Superior temporal gyrus (tissue), 1 donor: ENCODE measurements around the gene PTPRK.
"Not testable (repeated sequence)": the region's sequence is repeated elsewhere in the genome, so short reads cannot be mapped to it uniquely, and the experiment has no call there.

Experiments
- DNase-seq: peaks from one replicate; pipeline ENCODE4 v3.0.0-alpha.2; 2016; ENCODE audit errors: extremely low spot score

PTPRK gene

DNA sequence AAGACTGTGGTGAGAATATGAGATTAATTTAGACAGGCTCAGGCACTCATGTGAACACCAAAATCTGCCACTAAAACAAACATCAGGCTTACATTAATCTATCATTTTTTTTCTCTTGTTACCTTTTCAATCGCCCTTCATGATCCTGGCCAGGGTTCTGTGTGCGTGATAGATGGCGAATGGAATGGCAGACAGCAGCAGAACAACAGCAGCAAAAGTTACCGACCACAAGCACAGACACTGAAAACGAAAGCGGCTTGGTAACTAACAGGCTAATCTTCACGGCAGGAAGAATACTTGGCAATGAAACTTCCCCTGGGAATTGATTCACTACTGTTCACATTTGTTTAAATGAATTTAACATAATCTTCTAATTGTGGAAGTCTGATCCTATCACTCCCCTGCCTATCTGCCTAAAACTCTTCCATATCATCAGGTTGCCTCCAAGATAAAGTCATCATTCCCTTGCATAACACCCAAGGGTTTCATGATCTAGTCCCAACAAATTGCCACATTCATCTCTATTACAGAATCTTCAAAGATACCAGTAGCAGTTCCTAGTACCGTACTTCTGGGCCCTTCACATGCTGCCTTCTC, 28.7 kb downstream of the PTPRK start:
- DNase-seq = peak; percentile 85

DNA sequence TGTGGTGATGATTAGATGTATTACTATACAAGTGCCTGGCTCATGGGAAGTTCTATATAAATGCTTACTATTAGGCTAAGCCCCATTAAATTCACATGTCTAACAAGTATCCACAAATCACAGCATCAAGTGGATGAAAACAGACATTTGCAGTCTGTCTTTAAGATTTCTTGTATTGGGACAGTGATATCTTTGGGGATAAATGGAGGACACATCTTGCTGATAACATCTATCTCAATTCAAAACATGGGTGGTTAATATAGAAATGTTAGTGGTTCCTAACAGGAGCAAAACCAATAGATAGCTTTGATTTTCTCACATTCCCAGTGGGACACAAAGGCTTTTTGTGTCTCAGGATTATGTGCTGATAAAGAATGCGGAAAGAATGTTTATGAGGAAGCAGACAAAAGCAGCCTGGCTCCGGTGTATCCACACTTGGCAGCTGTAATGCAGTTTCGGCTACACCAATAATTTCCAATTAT, 29.3 kb downstream of the PTPRK start:
- DNase-seq = peak; percentile 79

GRCh38 chr6:128487746-128488145, 32.7 kb downstream of the PTPRK start:
- no peak for DNase-seq

GRCh38 chr6:128487055-128487454, 33.3 kb downstream of the PTPRK start:
- DNase-seq = no peak

GRCh38 chr6:128486580-128486979, 33.8 kb downstream of the PTPRK start:
- DNase-seq = not testable (repeated sequence)

DNA sequence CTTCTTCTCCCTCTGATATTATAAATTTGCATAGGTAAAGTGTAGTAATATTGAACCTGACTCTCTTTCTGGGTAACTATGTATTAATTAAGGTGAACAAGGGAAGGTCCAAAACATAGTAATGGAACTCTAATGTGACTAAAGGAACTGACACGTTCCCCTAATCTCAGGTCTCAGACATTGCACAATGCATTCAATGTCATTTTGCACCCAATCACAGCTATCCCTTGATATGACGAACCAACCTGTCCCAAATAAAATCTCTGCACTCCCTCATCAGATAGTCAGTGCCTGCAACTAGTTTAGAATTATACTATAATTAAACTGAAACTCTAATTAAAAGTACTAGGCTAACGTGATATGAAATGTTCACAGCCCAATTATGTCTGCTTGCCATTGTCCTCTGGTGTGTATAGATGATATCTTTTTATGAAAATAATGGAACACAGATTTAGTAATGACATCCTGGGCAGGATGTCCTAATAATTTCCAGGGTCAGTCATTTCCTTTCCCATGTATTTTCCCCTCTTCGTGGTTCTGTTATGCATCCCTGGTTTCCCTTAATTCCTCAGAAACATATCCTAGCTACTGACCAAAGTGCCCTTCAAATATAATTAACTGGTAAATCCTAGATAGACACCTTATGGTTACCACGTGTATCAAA, 36.8 kb downstream of the PTPRK start:
- DNase-seq = no peak

DNA sequence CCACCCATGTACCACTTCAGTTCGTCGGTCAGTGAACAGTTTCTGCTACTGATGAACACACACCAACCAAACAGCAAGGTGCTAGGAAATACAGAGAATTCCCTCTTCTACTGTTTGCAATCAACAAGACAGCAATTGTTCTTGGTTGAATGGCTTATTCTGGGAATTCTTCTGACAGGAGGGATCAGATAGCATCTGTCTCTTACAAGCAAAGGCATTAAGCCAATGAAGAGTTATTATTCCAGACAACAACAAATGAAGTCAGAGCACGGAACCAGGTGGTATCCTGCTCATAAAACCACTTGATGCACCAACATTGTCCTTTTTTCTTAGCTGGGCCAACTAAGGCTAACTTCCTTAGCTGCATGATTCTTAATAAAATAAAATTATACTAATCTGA, 37.8 kb downstream of the PTPRK start:
- peak; percentile 91 for DNase-seq

GRCh38 chr6:128479991-128480390, 40.4 kb downstream of the PTPRK start:
- no peak for DNase-seq

GRCh38 chr6:128479048-128479666, 41.2 kb downstream of the PTPRK start:
- DNase-seq = no peak

- peak; percentile 23 for DNase-seq
These were observed 42.0 kb downstream of the PTPRK start for GRCh38 chr6:128478230-128479047.

DNA sequence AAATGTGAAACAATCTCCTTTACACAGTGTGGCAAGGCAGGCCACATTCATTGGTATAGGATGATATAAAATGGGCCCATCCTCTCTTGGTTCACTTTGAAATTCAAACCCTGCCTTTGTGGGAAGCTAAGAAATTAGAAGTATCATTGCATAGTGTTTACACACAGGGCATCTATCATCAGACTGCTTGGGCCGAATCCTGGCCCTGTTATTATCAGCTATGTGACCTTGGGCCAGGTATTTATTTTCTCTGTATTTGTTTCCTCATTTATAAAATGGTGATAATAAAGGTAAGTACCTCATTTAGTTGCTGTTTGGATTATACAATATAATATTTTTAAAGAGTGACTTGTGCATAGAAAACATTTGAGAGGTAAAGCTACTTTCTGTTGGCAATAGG, 45.5 kb downstream of the PTPRK start:
- no peak for DNase-seq

DNA sequence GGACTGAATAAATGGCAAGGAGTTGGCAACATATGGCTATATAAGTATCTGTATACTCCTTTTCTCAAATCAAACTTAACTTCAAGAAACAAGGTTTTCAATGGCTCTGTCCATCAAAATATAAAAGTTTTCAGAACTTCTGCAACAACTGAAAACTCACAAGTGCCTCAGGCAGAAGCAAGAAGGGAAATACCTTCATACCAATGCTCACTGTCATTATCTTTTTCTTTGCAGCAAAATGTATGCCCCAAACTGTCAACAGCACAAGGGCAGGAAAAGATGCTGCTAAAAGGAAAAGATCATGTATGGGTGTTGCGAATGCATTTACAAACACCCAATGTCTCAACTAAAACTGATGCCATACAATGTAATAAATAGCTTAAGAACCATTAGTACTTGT, 45.9 kb downstream of the PTPRK start:
- no peak for DNase-seq

GRCh38 chr6:128471907-128472306, 48.5 kb downstream of the PTPRK start:
- DNase-seq = no peak

DNA sequence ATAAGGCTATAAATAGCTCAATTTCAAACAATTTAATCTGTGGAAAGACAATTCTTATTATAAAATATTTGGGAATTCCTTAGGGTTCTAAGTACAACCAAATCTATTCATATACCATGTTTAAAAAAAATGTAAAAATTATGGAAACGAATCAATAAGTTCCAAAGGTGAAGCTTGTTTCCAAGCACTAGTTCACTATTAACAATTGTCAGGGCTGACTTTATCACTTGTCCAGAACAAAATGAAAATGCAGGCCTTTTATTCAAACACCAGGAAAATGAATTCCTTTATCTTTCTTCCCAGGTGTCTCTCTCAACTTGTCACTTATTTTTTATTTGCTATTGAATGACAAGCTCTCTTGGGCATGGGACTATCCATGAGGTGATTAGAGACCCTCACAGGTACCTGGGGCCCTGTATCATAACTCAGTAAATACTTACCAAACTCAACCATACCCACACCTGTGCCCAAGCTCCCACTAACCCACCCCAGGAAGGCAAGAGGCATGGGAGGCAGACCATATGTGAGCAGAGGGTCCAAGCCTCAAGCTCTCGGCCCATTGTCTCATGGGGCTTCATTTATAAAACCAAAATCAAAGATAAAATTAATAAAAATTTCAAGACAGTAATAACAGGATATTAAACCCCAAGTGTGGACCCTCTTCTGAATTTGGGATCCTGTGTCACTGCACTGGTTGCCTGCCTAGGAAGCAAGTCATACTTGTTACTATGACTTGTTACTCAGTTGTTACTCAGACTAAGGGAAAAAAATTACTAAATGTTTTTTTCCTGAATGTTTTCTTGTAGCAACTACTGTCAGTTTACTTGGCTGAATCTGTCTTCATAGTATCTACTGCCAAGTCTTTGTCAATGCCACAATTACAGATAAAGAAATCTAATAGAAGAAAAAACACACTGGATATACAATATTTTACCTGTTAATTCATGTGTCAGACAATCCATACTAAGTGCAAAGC, 54.7 kb downstream of the PTPRK start:
- no peak for DNase-seq

DNA sequence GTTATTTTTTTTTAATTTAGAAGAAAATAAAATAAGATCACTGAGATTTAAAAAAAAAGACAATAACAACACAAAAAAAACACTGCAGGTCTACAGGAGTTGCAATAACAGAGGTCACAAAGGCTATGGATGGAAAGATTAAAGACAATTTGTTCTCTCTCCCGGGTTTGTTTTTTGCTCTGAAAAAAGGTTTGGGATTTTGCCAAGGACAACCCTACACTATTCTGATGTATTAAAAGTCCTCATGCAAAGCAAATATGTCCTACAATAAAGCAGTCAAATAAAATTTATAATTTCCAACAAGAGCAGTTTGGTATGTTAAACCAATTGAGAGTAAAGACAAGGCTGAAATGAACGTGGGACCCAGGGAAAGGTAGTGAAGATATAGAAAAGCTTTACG, 55.6 kb downstream of the PTPRK start:
- DNase-seq = peak; percentile 51

- no peak for DNase-seq
These were observed 56.5 kb downstream of the PTPRK start for GRCh38 chr6:128463942-128464341.

DNA sequence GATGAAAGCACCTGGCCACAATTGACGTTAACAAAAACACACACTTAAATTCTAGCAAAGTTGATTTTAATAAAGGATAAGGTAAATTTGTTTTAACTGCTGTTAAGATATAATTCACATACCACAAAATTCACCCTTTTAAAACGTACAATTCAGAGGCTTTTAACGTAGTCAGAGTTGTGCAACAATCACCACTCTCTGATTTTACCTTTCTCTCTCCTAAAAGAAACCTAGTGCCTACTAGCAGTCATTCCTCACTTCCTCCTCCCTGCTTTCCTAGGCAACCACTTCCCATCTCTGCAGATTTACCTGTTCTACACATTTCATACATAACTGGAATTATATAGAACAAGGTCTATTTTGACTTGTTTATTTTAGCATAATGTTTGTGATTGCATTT, 58.9 kb downstream of the PTPRK start:
- DNase-seq = no peak

GRCh38 chr6:128456510-128457230, 63.7 kb downstream of the PTPRK start:
- no peak for DNase-seq

- no peak for DNase-seq
These were observed 64.4 kb downstream of the PTPRK start for GRCh38 chr6:128455959-128456358.

DNA sequence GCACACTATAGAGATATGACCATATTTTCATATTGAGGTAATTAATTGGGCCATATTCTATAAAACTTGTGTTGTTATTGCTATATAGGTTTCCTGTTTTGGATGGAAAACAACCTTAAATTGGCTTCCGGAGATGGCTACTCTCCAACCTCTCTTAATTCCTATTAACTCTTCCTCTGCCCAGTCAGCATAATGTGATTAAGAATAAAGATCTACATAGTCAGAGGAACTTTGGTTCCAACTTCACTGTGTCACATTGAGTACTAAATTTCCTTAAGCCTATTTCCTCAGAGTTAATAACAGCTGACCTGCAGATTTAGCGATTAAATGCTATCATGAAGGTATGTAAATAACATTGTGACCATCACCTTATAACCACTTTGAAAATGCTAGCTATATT, 67.7 kb downstream of the PTPRK start:
- DNase-seq = no peak
